GM19193 (cell line): ENCODE results near the gene RANBP17.

Experiments used
- POLR2A ChIP-seq: IDR thresholded peaks from 4 replicates; pipeline ENCODE4 v1.6.1; 2011; ENCODE audit not compliant: insufficient read depth, insufficient read length; ENCODE audit errors: extremely low read depth

Gene RANBP17

DNA sequence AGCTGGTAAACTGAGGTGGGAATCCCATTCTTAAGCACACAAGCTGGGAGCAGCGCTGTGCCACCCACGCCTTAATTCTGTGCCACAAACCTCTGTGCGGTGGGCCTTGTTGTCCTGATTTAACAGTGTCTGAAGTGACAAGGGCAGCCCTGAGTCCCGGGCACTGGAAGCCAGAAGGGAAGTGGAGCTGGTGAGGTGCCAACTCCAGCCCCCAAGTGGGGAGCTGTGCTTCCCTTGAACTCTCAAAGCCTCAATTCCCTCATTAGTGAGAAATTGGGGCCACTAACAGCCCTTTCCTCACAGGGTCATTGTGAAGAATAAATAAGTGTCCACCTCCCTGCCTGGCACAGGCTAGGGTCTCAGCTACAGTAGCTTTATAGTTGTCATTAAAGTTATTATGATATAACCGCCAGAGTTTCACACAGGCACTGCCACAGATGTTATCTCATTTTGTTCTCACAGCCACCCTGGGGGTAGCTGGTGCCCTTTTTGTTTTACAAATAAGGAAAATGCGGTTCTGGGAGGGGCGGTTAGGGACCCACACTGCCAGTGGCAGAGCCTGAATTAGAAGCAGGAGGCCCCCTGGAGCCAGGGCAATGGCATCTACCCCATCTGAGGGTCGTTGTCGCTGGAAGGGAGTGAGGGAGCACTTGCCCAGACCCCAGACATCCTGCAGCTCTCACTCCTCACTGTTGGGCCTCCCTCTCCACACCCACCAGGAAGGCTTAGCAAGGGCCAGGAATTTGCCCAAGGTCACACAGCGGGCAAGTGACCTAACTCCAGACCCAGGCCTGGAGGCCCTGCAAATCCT is 445.2 kb downstream of the RANBP17 start:
- TF ChIP-seq POLR2A: no peak

DNA sequence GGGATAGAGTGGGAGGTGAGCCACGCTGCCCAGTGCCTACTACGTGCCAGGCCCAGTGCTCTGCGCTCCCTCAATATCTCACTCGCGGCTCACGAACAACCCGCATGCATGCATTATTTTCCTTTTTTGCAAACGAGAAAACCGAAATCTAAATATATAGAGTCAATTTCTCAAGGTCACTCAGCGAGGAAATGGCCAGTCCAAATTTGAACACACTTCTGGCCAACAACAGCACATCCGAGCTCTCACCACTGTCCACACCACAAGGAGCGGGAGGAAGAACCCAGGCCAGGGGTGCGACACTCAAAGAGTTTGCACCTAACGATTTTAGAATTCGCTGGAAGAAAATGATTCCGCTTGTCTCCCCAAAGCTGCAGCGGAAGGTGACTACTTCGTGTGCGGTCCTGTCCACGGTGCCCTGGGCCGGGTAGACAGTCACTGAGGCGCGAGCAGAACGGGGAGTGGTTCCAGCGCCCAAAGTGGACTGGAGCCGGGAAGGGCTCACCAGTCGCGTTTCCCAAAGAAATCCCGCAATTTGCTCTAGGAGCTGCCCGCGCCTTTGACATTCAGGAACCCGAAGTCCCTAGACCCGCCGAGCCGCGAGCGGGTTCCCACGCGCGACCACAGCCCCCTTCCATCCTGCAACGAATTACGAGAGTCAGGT is 446.1 kb downstream of the RANBP17 start:
- no peak for TF ChIP-seq POLR2A

DNA sequence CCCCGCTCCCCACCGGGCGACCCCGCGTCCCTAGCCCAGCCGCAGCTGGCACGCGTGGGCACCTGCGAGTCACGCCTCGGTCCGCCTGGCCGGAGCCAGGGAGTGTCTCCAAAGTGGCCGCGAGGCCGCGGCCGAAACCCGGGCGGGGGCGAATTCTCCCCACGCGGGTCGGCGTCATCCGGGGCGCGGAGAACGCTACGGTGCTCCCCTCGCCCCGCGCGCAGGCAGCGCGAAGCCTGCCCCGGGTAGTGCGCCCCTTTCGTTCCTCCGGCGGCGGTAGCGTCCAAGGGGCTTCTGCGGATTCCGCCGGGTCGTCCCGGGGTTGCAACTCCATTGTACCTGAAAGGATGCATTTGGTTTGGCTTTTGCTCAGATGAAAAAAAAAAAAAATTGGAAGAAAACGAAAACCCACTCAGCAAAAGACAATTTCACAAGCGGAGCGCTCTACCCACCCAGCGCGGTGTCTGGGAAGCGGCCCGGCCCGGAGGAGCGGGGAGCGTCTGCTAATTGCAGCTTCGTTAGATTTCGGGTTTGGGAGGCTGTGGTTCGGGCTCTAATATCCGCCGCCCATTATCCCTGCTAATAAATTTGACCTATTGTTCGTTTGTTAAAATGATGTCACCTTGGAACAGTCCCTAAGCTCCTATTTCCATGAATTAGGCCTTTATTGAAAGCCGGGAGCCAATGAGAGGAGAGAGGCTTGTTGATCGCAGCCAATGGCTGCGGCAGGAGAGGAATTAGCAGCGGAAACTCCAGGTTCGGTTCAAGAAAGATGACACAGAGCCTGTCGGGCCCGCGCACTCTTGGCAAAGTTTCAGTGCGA is 446.8 kb downstream of the RANBP17 start, which contains the start of gene TLX3:
Gene TLX3, plus strand, starts transcription at position 796 of the 823 bp plus-strand sequence. CDS start 118 bp downstream, outside the sequence.
- no peak for TF ChIP-seq POLR2A

DNA sequence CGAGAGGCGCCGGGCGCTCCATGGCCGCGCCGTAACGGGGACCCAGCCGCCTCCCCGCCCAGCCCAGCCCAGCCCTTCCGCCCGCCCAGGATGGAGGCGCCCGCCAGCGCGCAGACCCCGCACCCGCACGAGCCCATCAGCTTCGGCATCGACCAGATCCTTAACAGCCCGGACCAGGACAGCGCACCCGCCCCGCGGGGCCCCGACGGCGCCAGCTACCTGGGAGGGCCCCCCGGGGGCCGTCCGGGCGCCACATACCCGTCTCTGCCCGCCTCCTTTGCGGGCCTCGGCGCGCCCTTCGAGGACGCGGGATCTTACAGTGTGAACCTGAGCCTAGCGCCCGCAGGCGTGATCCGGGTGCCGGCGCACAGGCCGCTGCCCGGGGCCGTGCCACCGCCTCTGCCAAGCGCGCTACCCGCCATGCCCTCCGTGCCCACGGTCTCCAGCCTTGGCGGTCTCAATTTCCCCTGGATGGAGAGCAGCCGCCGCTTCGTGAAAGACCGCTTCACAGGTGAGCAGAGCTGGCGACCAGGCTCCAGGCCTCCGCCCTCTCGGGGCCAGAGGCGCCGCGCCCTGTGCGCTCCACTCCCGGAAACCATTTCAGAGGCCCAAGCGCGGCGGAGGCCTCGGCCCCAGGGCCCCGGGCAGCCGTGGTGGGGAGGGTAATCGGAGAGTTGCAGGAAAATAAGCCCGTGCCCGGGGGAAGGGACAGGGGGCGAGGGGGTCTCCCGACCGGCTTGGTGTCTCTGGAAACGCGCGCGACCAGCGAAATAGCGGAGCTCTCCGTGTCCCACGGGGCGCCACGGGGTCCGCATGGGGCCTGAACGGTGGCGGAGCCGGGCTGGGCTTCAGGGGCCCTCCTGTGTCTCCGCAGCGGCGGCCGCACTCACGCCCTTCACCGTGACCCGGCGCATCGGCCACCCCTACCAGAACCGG is 447.7 kb downstream of the RANBP17 start:
- TF ChIP-seq POLR2A: no peak

DNA sequence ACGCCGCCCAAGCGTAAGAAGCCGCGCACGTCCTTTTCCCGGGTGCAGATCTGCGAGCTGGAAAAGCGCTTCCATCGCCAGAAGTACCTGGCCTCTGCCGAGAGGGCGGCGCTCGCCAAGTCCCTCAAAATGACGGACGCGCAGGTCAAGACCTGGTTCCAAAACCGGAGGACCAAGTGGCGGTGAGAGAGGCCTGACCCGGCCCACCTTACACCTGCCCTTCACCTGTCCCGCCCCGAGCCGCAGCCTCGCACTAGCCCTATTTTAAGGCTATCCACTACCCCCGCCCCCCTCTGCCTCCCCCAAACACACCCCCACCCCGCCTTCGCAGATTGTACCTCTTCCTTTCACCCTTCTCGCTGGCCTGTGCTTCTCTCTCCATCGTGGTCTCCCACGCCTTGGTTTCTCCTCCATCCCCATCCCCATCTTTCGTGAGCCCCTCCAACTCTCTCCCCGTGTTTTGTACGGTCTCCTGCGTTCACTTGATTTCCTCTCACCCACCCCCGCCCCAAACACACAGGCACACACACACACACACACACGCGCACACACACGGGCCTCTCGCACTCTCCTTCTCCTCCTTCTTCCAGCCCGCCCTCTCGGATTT is 448.5 kb downstream of the RANBP17 start:
- TF ChIP-seq POLR2A: no peak

DNA sequence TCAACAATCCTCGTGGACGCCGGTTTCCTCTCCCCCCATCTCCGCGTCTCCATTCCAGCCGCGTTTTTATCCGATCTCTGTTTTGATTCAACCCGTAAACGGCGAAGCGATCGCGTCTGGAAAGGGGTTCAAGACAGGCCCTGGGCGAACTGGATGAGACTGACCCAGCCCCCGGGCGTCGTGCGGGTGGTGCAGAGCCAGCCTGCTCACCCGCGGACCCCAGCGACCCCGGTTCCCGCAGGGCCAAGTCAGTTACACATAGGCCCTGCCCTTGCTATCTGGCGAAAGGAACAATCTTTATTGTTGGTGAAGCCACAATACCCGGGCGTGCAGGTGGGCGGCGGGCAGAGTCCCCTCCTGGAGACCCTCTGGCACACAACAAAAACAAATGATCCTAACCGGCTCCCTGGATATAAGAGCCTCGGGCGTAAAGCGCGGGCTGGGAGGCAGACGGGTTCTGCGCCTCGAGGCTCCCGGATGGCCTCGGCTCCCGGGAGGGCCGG is 449.1 kb downstream of the RANBP17 start:
- TF ChIP-seq POLR2A: no peak

DNA sequence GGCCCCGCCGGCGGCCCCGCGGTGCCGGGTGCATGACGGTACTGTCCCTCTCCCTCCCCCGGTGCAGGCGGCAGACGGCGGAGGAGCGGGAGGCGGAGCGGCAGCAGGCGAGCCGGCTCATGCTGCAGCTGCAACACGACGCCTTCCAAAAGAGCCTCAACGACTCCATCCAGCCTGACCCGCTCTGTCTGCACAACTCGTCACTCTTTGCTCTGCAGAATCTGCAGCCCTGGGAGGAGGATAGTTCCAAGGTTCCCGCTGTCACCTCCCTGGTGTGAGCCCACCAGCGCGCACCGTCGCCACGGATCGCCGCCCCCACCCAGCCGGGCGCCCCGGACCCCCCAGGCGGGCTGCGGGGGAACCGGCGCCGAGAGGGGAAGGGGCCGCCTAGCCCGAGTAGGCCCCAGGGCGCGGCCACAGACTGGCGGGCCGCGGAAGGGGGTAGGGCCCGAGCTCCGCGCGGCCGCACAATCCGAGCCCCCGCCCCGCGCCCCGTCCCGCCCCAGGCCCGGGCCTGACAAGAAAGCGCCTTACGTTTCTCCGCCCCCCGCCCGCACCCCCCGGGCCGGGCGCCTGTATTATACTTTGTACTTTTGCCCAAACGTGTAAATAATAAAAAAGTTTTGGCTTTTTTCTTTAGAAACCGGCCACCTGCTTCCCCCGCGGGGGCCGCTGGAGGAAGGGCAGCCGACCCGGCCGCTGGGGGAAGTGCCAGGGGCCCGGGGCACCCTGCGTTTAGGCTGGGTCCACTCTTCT is 449.7 kb downstream of the RANBP17 start:
- TF ChIP-seq POLR2A: no peak

DNA sequence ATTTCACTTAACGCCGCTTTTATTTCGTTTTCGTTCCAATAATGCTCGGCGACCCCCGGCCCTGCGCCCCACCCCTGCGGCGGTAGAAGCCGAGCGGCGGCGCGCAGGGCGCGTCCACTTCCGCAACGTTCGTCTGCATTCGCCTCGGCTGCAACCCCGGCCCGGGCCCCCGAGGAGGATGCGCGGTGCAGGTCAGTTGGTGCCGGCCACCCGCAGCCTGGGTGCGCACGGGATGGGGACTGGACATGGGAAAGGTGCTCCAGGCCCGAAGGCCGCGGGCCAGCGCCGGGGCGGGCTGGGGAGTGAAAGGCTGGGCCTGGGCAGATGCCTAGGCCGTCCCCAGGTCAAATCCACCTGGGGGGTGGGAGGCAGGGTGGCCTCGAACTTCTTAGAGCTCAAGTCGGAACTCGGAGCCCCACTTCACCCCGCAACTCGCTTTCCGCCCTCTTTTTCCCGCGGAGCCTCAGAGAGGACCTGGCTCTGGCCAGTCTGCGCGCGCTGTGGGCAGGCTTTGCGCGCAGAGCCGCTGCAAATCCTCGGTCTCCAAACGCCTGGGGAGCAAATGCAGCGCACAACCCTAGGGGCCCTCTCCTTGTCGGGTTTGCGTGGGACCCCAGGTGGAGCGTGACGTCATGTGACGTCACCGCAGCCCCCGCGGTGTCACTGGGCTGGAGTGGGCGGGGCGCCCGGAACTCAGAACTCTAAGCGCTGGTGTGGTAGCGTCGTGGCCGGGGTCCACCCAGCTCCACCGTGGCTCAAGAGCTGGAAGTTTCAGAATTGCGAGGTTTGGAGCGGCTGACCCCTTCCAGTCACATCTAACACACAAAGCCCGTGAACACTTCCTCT is 450.5 kb downstream of the RANBP17 start:
- TF ChIP-seq POLR2A: no peak

DNA sequence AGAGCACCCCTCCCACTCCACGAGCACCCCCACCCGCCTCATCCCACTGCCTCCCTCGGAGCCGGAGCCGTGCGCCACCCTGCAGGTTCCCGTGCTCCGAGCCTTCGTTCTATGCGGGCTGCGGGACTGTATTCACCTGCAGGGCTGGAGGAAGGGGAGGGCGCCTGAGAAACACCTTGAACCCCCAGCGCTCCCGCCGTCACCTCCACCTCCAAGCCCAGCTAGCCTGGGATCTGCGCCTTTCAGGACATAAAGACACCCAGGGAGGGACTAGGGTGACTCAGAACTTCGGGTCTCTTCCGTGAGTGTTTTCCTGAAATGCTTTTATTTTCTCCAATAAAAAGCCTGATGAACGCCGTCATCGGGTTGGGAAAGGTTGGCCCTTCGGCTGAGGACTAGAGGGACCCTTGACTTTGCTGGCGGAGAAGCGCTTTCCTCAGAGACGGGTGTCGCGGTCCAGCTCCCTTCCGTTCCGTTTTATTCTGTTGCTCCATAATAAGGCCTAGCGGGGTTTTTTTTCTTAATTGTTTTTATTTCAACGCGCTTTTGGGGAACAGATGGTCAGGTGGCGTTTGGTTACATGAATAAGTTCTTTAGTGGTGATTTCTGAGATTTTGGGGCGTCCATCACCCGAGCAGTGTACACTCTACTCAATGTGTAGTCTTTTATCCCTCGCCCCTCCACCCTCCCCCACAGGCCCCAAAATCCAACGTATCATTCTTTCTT is 451.8 kb downstream of the RANBP17 start:
- TF ChIP-seq POLR2A: no peak

DNA sequence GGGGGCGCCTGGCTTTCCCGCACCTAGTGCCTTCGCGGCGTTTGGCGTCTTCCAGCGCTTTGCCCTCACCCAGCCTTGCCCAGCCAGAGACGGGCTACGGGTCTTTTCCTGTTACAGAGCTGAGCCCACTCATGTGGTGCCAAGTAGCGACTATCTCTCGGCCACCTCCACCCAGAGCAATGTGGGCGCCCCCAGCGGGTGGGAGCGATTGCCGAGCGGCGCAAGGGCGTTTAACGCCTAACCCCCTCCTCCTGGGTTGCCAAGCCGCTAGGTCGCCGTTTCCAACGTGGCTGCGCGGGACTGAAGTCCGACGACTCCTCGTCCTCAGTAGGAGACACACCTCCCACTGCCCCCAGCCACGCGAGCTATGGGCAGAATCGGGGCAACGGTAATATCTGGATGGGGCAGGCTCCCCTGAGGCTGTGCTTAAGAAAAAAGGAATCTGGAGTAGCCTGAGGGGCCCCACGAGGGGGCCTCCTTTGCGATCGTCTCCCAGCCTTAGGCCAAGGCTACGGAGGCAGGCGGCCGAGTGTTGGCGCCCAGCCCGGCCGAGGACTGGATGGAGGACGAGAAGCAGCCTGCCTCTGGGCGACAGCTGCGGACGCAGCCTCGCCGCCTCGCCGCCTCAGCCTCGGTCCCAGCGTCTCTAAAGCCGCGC is 453.0 kb downstream of the RANBP17 start:
- TF ChIP-seq POLR2A: no peak

DNA sequence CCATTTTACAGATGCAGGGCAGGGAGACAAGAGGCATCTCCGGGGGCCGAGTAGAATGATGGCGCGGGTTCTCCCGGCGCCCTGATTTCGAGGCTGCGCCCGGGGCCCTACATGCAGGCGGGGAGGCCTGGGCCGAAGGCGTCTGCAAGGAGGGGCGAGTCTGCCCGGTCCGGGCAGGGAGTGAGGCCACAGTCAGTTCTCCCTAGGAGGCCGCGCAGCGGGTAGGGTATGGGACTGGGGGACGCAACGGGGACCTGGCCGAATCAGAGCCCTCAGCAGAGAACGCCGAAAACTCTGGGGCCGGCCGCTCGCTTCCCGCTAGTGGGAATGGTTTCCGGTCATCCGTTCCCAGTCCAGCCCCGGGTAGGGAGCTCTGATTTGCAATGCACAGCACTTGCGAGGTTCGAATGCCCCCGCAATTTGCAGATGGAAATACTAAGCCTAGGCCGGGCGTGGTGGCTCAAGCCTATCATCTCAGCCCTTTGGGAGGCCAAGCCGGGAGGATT is 453.6 kb downstream of the RANBP17 start:
- no peak for TF ChIP-seq POLR2A
